ENCODE measurements around the gene E2F1.
"Not testable (repeated sequence)": the region's sequence is repeated elsewhere in the genome, so short reads cannot be mapped to it uniquely, and the experiment has no call there.

E2F1 gene

GRCh38 chr20:33635341-33635740 is 50.8 kb downstream of the E2F1 start:
- no peak for DNase-seq

- not testable (repeated sequence) for DNase-seq
Observed at GRCh38 chr20:33631910-33632309, 54.3 kb downstream of the E2F1 start.

- DNase-seq: no peak
Observed at GRCh38 chr20:33630507-33630906, 55.7 kb downstream of the E2F1 start.

DNA sequence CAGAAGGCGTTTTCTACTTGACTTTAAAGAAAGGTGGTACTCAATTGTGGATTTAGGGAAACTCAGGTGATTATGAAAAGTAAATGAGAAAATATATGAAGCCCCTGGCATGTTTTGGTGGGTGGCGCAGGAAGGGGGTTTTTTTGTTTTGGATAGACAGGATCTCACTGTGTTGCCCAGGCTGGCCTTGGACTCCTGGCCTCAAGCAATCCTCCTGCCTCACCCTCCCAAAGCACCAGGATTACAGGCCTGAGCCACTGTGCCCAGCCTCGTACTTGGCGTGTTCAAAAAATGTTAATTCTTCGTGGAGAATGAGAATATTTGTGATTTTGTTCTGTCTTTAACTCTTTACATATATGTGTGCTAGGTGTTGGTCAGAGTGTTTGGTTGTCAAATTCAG is 56.2 kb downstream of the E2F1 start:
- DNase-seq: no peak

DNA sequence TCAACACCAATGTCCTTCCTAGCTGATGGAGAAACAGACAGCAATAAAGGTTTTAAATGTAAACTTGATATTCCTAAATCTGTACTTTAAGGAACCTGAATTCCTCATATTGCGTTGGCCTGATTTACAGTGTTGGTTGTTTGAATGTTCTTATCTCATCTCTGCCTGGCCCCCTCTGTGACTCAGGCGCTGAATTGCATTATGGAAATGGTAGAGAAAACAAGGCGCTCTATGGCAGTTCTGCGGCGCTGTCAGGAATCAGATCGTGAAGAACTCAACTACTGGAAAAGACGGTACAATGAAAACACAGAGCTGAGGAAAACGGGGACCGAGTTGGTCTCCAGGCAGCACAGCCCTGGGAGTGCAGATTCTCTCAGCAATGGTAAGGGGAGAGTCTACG is 56.7 kb downstream of the E2F1 start:
- no peak for DNase-seq

DNA sequence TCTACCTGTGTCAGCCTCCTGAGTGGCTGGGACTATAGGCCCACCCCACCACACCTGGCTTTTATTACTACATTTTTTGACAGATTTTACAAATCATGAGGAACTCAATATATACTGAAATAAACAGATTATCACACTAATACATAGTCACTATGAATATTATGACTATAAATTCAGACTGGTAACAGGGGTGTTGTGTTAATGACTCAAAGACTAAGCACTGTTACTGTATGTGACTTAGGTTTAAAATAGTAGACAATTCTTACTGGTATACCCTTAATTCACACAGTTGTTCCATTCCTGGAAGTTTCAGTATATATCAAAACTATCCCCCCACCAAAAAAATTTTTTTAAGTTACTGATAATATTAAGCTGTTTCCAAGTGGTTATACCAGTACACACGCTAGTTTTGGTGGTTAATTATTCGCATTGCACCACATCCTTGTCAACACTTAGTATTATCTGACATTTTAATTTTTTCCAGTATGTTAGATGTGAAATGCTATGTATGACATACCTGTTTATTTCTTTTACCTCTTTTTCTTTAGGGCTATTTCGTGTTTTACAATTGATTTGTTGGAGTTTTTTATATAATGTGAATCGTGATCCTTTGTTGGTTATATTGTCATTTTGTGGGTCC is 58.5 kb downstream of the E2F1 start:
- DNase-seq: no peak

GRCh38 chr20:33626190-33626589 is 60.0 kb downstream of the E2F1 start:
- DNase-seq: no peak

Data from NCI-H1417 treated with DMSO at 0.1 percent for 48 hours (cell line).